Left hindlimb (tissue), 1 donor: ENCODE measurements around the gene GPX4.

Source experiments
- DNase-seq: peaks from one replicate; pipeline ENCODE4 v3.0.0-alpha.2; 2018

GPX4 gene

GRCh38 chr19:1069009-1069779 lies 34.6 kb upstream of the GPX4 start:
- no peak for DNase-seq

GRCh38 chr19:1070576-1070930 lies 33.2 kb upstream of the GPX4 start:
- DNase-seq, result no peak

- no peak for DNase-seq
Observed at GRCh38 chr19:1070931-1071791, 32.6 kb upstream of the GPX4 start.

- no peak for DNase-seq
Observed at GRCh38 chr19:1072371-1073015, 31.3 kb upstream of the GPX4 start.

- DNase-seq, result no peak
Observed at GRCh38 chr19:1073063-1073955, 30.5 kb upstream of the GPX4 start.

GRCh38 chr19:1073956-1074517 lies 29.8 kb upstream of the GPX4 start:
- no peak for DNase-seq

GRCh38 chr19:1074544-1075283 lies 29.1 kb upstream of the GPX4 start:
- no peak for DNase-seq

GRCh38 chr19:1076046-1076386 lies 27.8 kb upstream of the GPX4 start:
- no peak for DNase-seq

- no peak for DNase-seq
Observed at GRCh38 chr19:1076951-1077350, 26.8 kb upstream of the GPX4 start.

GRCh38 chr19:1079566-1080111 lies 24.2 kb upstream of the GPX4 start:
- no peak for DNase-seq

GRCh38 chr19:1080360-1081161 lies 23.2 kb upstream of the GPX4 start:
- DNase-seq, result no peak

- DNase-seq, result no peak
Observed at GRCh38 chr19:1081301-1082164, 22.3 kb upstream of the GPX4 start.

- DNase-seq, result no peak
Observed at GRCh38 chr19:1082165-1082927, 21.4 kb upstream of the GPX4 start.

GRCh38 chr19:1082928-1083816 lies 20.6 kb upstream of the GPX4 start:
- no peak for DNase-seq

- DNase-seq, result no peak
Observed at GRCh38 chr19:1084024-1084868, 19.5 kb upstream of the GPX4 start.

- no peak for DNase-seq
Observed at GRCh38 chr19:1085053-1085658, 18.6 kb upstream of the GPX4 start.
